Testis (tissue), 2 donors: ENCODE results near the gene MAP7D2.

ENCODE experiments used
- POLR2A ChIP-seq: fragments of 450-650 bp; IDR thresholded peaks from one replicate; pipeline ENCODE4 v1.6.1; 2017; ENCODE audit warnings: antibody characterized with exemption, mild to moderate bottlenecking, moderate library complexity
- TF ChIP-seq, protein P1 (sequence below), 3 experiments: fragments of 450-650 bp in 2 of 3; fragments of 200-600 bp in 1 of 3; sonication (generic) in 1 of 3; IDR thresholded peaks; one replicate each; pipeline ENCODE4 v1.5.1; 2016 to 2019; ENCODE audit warnings: antibody characterized with exemption in 3 of 3, mild to moderate bottlenecking in 2 of 3, moderate library complexity in 1 of 3

DNA sequence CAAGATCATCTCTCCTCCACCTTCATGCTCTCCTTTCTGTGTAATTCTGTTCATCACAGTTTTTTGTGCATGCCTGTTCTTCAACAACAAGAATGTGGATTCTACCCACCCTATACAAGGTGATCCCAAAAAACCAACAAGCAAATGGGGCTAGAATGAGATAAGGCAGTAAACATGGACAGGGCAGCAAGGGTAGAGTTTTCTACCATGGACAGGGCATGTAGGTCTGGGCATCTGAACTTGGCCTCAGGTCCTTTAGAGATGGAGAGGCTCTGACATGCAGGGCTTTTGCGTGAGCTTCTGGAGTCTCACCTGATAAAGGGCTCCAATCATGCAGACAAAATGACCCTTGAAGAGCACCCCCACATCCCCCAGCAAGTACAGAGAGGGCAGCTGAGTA, 36.4 kb downstream of the MAP7D2 start:
- TF ChIP-seq, protein P1, sequence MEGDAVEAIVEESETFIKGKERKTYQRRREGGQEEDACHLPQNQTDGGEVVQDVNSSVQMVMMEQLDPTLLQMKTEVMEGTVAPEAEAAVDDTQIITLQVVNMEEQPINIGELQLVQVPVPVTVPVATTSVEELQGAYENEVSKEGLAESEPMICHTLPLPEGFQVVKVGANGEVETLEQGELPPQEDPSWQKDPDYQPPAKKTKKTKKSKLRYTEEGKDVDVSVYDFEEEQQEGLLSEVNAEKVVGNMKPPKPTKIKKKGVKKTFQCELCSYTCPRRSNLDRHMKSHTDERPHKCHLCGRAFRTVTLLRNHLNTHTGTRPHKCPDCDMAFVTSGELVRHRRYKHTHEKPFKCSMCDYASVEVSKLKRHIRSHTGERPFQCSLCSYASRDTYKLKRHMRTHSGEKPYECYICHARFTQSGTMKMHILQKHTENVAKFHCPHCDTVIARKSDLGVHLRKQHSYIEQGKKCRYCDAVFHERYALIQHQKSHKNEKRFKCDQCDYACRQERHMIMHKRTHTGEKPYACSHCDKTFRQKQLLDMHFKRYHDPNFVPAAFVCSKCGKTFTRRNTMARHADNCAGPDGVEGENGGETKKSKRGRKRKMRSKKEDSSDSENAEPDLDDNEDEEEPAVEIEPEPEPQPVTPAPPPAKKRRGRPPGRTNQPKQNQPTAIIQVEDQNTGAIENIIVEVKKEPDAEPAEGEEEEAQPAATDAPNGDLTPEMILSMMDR (IDR thresholded peaks at IDR 0.05), result no peak
- TF ChIP-seq POLR2A, result no peak
